ENCODE data around the gene XIRP2.

GRCh38 chr2:166984188-166984587 lies 95.9 kb downstream of the XIRP2 start:
- TF ChIP-seq CTCF (IDR thresholded peaks at IDR 0.05; ENCODE audit: insufficient read depth, low read depth, low read length) = no peak
- no peak for TF ChIP-seq EZH2 (IDR thresholded peaks at IDR 0.05; ENCODE audit: insufficient read depth, low read length)
